GM12873 (cell line): ENCODE results near the gene MRPS21.

Experiments used
- TF ChIP-seq, protein P1 (sequence below): IDR thresholded peaks from 2 replicates; pipeline ENCODE4 v1.5.1; 2012; ENCODE audit warnings: low read depth, mild to moderate bottlenecking, moderate library complexity, low read length, control low read depth; ENCODE audit not compliant: insufficient read depth; ENCODE audit errors: missing control alignments

Gene MRPS21

DNA sequence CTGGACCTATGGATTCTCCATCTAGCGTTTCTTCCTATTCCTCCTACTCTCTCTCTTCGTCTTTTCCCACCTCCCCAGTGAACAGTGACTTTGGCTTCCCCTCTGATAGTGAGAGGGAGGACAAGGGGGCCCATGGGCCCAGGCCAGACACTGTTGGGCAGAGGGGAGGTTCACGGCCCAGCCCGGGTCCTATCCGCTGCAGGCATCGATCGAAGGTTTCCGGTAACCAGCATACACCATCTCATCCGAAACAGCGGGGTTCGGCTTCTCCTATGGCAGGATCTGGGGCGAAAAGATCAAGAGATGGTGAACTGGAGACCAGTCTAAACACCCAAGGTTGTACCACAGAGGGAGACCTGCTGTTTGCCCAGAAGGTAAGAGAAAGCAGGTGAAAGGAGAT lies 10.4 kb upstream of the MRPS21 start:
- TF ChIP-seq, protein P1, sequence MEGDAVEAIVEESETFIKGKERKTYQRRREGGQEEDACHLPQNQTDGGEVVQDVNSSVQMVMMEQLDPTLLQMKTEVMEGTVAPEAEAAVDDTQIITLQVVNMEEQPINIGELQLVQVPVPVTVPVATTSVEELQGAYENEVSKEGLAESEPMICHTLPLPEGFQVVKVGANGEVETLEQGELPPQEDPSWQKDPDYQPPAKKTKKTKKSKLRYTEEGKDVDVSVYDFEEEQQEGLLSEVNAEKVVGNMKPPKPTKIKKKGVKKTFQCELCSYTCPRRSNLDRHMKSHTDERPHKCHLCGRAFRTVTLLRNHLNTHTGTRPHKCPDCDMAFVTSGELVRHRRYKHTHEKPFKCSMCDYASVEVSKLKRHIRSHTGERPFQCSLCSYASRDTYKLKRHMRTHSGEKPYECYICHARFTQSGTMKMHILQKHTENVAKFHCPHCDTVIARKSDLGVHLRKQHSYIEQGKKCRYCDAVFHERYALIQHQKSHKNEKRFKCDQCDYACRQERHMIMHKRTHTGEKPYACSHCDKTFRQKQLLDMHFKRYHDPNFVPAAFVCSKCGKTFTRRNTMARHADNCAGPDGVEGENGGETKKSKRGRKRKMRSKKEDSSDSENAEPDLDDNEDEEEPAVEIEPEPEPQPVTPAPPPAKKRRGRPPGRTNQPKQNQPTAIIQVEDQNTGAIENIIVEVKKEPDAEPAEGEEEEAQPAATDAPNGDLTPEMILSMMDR, result no peak

DNA sequence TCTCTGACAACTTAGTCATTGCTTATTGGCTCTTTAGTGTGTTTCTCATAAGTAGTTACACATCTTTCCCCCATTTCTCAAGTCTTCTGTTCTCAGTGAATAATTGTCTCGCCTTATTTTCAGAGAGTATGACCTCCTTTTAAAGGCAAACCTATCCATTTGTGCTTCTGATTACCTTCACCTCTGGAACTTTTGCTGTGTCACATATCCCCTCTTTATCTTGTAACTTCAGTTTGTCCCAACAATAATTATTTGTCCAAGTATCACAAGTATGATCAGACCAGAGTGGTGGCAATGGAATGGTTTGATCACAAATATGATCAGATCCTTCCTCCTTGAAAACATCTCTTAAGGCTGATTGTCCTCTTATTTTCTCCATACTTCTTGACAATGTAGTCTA lies 5.3 kb upstream of the MRPS21 start:
- TF ChIP-seq, protein P1, result no peak

DNA sequence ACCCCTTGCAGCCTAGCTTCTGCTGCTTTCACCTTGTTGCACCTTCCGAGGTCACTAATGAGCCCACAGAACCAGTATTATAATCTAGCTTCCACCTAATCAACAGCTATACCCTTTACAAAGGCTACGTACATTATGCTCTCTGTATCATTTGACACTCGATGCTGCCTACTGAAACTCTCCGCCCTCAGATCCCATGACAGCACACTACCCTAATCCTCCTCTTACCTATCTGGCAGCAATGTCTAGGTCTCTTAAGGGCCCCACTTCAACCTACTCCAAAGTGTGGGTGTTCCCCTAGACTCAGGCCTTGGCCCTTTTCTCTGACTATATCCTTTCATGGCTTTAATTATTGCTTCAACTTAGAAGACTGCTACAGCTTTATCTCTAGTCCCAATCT lies 4.8 kb upstream of the MRPS21 start:
- TF ChIP-seq, protein P1, result no peak

DNA sequence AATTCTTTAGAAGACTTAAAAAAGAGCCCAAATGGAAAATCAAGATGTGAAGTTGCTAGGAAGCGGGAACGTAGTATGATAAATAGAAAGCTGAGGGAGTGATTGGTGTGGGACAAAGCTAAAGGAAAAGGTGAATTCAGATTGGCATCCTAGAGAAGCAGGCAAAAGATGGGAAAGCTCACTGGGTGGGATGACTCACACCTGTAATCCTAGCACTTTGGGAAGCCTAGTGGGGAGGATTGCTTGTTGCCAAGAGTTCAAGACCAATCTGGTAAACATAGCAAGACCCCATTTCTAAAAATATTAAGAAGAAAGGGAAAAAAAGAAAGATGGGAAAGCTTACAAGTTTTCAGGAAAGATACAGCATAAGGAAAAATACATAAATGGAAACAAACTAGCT lies 1.8 kb downstream of the MRPS21 start:
- TF ChIP-seq, protein P1, result no peak

DNA sequence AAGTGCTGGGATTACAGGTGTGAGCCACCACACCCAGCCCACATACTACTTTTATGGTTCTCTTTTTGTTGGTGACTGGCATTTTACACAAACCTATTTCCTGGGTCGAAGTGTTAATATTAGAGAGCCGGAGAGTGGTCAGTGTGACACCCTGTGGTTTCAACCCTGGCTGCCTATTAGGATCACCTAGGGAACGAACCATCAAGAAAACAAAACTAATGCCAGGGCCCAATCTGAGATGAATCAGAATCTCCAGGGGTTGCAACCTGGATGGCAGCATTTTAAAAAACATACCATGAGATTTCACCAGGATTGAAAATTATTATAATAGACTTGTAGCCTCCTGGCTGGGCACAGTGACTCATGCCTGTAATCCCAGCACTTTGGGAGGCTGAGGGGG lies 6.1 kb downstream of the MRPS21 start:
- TF ChIP-seq, protein P1, result no peak

DNA sequence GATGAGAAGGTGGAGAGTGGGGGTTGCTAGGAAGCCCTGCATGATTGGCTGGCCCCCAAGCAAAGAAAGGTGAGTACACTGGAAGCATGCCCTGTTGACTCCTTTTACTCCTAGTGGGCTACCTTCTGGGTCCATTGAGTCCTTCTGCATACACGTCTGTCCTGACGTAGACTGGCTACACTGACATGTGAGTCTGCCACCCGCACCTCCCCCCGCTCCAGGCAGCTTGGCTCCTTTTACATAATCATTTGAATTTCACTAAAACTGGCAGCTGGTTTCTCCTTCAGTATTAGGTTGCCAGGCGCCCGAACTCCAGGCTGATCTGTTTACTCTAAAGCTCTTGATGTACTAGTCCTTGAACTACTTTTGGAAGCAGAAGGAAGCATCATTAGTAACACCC lies 8.7 kb downstream of the MRPS21 start:
- TF ChIP-seq, protein P1, result no peak

DNA sequence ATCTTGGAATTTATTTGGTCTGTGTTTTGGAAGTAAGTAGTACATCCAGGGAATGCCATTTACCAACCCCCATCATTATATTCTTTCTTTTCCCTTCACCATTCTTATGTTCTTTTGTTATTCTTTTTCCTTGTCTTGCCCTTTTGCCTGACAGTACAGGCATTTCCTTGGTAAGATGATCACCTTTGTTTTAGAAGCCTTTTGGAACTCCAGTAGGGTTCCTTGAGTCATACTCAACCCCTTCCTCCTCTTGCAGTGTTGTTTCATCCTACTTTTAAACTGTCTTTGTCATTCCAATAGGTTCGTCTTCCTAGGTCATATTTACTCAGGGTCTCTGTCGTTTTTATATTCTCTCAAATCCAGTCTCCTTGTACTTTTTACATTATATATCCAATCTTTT lies 9.2 kb downstream of the MRPS21 start:
- TF ChIP-seq, protein P1, result no peak

DNA sequence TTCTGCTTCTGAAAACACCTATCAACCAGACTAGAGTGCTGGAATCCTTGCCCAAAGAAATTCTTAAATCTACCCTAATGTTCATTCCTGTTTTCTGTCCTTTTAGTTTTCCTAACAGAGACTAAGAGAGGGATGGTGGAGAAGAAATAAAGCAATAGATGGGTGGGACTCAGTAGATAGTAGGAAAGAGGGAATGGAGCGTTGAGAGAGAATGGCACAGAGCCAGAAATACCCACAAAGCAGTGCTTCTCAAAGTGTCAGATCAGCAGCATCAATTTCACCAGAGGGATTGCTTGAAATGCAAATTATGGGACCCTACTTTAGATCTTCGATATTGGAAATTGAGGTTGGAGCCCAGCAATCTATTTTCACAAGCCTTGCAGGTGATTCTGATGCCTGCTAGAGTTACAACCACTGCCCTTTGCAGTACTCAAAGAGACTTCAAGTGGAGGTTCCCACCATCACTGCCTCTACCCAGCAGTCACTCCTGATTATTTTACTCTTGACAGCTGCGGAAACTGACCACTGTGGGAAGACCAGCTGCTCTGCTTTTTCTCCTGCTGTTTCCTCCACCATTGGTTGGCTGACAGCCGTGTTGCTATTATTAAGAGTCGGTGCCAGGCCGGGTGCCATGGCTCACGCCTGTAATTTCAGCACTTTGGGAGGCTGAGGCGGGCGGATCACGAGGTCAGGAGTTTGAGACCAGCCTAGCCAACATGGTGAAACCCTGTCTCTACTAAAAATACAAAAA lies 16.3 kb downstream of the MRPS21 start:
- TF ChIP-seq, protein P1, result no peak
